HG02943 (cell line): ENCODE measurements around the gene WDR49.

Source experiments
- ATAC-seq: cut with Tn5 transposase; IDR thresholded peaks from one replicate; pipeline ENCODE4 v1.9.1; 2021; ENCODE audit warnings: mild to moderate bottlenecking, low read depth, moderate library complexity; ENCODE audit not compliant: unreplicated experiment

The WDR49 gene

DNA sequence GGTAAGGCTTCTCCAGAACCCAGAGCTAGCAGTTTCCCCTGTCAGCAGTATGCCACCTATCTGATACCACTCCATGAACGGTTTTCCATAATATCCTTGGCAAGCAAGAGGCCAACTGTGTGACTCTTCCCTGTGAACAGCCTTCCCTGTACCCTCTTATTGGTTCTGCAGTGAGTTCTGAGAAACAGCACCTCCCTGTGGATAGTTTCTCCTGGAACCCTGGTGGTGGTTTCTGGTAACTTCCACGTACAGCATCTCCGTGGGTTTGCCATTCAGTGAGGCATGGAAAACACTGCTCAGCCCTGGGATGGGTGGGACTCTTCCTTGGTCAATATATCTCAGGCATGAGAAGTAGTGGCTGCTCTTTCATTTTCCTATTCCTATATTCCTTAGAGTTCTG is 160.5 kb downstream of the WDR49 start:
- no peak for ATAC-seq

DNA sequence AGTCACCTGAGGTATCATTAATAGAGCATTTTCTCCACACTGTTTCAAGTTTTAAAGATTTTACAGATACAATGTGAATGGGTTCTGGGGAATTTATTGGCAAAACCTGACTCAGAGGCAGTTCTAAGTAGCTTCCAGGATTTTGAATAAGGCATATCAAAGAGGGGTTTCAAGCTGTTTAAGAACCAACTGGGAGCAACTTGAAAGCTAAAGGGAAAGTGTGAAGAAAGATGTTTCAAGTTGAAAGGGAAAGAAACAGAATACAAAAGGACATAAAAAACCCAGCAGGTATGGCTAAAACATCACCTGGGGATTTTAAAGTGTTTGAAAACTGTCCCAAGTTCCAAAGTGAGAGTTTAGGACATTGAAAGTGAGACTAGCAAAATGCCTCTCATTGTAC is 162.1 kb downstream of the WDR49 start:
- no peak for ATAC-seq

DNA sequence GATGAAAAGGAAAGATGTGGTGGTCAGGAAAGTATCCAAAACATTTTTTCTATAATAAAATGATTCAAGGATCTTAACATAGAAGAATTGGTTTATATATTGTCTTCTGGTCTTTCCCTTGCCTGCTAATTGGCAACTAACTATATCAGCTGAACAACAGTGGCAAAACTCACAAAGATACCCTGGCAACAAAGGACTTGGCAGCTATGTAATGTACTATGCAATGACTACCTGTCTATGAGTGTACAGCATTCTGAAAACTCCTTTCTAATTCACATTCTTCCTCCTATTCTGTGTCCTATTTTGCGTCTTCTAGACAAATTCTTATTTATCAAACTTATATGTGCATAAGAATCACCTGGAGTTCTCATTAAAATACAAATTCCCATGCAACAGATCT is 164.2 kb downstream of the WDR49 start:
- no peak for ATAC-seq

DNA sequence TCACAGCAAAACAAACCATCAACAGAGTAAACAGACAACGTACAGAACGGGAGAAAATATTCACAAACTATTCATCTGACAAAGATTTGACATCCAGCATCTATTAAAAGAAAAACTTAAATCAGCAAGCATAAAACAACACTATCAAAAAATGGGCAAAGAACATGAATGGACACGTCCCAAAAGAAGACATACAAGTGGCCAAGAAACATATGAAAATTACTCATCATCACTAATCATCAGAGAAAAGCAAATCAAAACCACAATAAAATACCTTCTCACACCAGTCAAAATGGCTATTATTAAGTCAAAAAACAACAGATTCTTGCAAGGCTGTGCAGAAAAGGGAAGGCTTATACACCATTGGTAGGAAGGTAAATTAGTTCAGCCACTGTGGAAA is 166.2 kb downstream of the WDR49 start:
- no peak for ATAC-seq

DNA sequence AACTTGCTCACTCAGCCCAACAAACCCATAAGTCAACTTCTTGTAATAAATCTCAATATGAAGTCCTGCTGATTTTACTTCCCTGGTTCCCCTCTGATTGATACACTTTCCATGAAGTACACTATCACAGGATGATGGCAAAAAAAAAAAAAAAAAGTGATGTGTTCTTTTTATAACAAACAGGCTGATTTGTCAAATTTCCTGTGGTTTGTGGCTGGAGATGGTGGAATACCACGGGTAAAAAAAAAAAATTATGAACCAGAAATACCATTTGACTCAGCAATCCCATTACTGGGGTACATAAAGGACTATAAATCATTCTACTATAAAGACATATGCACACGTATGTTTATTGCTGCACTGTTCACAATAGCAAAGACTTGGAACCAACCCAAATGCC is 169.2 kb downstream of the WDR49 start:
- ATAC-seq, result no peak

DNA sequence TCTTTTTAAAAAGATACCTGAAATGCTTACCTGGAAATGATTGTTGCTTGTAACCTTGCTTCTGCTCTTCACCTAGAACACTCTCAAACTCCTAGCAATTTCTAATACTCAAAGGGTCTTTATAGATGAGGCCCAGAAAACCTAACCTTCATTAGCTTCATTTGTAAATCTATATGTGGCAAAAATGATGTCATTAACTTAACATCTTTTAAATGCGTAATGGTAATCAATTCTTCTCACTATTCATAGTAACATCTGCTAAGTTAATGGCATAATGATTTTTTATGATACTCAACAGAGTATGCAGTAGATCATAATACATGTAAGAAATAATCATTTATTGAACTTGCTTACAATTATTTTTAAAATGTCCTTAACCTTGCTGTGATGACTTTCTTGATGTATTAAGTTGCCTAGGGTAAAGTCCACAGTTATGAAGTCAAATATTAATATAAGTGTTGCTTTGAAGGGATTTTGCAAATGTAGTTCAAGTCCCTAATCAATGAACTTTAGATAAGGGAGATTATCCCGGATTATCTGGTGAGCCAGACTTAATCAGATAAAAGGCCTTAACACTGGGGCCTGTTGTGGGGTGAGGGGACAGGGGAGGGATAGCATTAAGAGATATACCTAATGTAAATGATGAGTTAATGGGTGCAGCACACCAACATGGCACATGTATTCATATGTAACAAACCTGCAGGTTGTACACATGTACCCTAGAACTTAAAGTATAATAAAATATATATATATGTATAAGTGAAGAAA is 169.8 kb downstream of the WDR49 start:
- ATAC-seq, result no peak

- ATAC-seq, result no peak
Measured at GRCh38 chr3:167481164-167481563, 172.6 kb downstream of the WDR49 start.

GRCh38 chr3:167480748-167481147 is 173.0 kb downstream of the WDR49 start:
- ATAC-seq, result no peak

DNA sequence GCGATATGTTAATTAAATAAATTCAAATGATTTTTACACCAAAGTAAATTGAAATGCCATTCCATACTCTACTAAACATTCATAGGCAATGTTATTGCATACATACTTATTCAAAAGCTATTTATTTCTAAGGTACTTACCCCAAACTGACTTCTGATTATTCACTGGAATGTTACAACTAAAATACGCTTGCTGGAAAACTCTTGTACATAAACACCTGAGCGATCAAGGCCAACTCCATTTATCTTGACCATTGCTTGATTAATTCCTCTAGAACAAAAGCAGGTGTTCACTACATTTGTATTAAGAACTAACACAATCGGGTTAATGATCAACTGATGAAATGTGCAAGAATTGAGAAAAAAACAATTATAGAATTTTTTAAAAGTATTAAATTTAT is 179.9 kb downstream of the WDR49 start, which contains the start of gene SERPINI2:
SERPINI2 (minus strand) TSS at position 180 of the 400 bp plus-strand sequence. CDS start 2,208 bp downstream, outside the sequence.
- no peak for ATAC-seq

- ATAC-seq, result no peak
Measured at GRCh38 chr3:167469381-167469780, 184.4 kb downstream of the WDR49 start.

DNA sequence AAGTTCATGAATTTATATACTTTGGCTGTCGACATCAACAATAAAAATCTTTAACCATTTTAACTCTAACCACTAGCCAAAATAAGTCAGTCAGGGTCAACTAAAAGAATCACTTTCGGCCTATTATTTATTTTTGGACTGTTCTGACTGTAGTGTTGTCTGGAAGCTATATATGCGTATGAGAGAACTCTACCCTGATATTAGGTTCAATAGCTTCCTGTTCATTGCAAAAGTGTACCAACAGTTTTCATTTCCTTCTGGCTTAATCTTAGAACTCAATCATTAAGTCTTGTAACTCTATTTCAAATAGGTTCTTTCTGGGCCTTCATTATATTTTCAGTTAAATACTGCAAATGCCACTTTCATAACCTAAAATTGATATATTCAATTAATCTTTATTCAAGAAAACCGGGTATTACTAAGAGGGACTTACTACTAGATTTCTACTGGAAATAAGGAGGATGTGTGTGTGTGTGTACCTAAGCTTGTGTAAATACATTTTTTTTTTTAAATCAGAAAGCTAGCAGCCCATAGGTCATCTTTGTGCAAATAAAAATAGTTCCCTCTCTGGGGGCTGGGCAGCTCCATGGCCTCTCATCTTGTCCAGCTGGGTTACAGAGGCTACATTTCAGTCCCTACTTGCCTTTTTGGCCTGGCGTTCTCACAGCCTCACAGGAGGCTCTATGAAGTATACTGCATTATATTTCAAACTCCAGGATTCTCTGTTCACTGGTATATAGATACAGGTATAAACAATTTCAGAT is 185.7 kb downstream of the WDR49 start:
- ATAC-seq, result no peak

DNA sequence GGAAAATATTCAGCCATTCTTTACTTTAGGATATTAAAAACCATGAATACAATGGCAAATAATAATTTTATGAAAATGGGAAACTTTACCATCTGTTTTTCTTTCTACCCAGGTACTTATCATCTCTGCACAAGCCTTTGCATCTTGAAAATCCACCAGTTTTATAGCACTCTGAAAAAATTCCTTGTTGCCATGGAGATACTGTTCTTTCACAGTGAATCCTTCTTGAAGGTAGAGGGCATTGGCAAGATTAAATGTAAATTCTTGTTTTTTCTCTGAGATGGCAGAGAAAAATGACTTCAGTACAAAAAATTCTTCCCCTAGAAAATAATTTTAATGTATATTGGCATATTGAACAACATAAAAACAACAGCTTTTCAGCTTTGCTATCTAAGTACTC is 186.8 kb downstream of the WDR49 start:
- ATAC-seq, result no peak

- no peak for ATAC-seq
Measured at GRCh38 chr3:167456157-167456799, 197.5 kb downstream of the WDR49 start.

DNA sequence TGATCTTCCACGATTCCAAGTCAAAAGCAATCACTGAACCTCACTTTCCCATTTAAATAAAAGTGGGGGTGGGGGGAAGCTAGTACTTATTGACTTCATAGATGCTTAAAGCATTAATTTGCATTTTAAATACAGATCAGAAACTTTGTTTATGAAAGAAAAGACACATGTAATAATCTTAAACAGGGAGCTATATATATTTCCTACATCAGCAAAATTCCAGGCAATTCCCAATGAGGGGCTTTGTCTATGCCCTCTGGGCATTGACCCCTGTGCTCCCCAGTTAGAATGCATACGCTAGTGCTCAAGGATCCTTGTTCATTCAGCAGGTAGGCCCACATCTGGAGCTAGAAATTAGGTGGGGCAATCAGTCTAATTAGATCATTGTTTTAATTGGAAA is 199.9 kb downstream of the WDR49 start:
- no peak for ATAC-seq

- ATAC-seq, result no peak
Measured at GRCh38 chr3:167451282-167451681, 202.5 kb downstream of the WDR49 start.

GRCh38 chr3:167450675-167451074 is 203.1 kb downstream of the WDR49 start:
- ATAC-seq, result no peak

GRCh38 chr3:167450195-167450594 is 203.5 kb downstream of the WDR49 start:
- no peak for ATAC-seq

DNA sequence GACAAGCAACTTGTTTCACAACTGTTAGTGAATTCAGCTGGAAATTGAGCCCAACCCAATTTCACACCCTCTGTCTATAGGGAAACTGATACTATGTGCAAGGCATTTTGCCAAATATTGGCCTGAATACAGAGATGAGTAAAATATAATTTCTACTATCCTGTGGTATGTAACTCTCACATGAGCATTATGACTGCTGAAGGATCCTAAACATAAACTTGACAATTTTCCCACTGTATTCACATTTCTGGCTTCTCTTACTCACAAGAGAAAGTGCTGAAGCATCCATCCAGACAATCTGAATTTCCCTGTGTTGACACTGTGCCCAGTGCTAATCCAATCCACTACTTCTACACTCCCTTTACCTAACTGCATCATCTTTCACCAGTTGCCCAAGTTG is 208.3 kb downstream of the WDR49 start:
- no peak for ATAC-seq

DNA sequence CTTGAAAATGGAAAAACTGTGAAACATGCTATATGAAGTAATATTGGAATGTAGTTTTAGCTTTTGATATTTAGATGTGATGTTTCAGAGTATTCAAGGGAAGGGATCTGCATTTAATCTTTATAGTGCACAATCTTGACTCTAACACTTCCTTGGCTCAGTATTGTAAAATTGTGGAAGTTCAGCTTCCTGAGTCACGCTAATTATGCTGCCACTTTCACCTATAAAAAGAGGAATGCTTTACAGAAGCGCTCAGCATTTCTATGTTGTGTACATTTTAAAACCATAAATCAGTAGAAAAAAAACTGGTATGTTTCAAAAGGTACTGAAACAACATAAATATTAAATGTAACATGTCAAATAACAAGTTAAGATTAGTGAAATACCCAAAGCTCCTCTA is 212.5 kb downstream of the WDR49 start:
- ATAC-seq, result no peak

- no peak for ATAC-seq
Measured at GRCh38 chr3:167437428-167438139, 216.2 kb downstream of the WDR49 start.
